NCI-H2107 (cell line): ENCODE data around the gene CMIP.
"Not testable (repeated sequence)": the region's sequence is repeated elsewhere in the genome, so short reads cannot be mapped to it uniquely, and the experiment has no call there.

ENCODE experiments used
- DNase-seq: peaks from one replicate; lab custom pipeline; 2025; lab: John Stamatoyannopoulos, UW

The CMIP gene

DNA sequence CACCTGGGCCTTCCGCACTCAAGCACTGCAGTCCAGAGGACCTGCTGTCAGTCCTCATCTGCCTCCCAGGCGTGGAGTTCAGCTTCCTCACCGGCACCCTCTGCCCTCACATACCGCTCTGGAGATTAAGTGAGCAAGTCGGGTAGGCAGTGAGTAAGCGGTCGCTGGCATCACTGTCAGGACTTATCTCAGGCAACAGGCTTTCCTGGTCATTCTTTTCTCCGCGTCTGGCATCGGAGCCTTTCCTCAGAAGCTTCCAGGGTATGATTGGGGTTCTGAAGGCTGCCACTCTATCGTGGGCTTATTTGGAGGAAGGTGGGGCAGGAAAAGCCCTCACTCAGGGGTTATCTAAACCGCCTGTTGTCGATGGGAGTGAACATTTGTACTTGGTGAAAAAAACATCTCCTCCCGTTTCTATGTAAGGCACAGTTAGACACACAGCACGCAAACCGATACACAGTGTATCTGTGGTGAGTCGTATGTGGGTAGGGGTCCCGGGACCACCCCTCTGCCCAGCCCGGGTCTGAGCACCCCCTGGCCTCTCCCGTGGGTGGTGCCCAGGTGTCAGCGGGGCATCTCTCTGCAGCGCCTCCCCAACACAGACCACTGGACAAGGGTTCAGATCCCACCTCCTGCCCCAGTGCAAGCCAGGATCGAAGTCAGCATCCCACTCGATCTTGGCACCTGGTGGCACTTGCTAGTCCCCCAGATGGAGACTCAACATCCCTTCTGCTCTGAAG lies 242.0 kb downstream of the CMIP start:
- no peak for DNase-seq

DNA sequence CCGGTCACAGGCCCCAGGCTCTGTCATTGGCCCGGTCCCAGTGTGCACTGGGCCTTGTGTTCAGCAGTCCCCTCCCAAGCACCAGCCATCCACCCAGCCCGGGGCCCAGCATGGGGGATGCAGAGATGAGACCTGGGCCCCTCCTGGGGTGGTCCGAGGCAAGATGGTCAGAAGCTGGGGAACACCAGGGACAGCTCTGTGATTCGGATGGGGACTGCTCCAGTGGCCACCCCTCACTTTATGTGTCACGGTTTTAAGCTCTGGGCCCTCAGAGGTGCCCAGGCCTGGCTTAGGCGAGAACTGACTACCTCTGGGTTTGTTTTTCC lies 242.5 kb downstream of the CMIP start:
- DNase-seq: no peak

- DNase-seq: no peak
Measured at GRCh38 chr16:81688182-81688581, 243.6 kb downstream of the CMIP start.

DNA sequence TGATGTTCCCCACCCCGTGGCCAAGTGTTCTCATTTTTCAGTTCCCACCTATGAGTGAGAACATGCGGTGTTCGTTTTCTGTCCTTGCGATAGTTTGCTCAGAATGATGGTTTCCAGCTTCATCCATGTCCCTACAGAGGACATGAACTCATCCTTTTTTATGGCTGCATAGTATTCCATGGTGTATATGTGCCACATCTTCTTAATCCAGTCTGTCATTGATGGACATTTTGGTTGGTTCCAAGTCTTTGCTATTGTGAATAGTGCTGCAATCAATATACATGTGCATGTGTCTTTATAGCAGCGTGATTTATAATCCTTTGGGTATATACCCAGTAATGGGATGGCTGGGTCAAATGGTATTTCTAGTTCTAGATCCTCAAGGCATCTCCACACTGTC lies 244.2 kb downstream of the CMIP start:
- not testable (repeated sequence) for DNase-seq

- no peak for DNase-seq
Measured at GRCh38 chr16:81692021-81692420, 247.4 kb downstream of the CMIP start.

DNA sequence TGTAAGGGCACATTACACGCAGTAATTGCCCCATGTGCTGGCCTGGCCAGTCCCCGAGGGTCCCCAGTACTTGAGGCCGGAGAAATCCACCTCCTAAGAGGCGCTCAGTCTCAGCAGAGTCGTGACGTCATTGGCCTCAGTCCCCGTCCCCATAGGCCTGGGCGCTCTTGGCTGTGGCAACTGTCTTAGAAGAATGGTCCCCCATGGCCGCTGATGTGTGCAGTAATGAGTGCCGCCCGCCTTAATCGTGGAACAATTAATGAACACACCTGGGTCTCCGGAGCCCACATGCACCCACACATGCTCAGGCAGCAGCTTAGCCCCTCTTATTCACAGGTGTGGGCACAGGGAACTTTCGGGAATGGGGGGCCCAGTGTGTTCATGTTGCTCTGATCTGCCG lies 248.0 kb downstream of the CMIP start:
- DNase-seq: no peak

- DNase-seq: no peak
Measured at GRCh38 chr16:81693041-81693743, 248.6 kb downstream of the CMIP start.

DNA sequence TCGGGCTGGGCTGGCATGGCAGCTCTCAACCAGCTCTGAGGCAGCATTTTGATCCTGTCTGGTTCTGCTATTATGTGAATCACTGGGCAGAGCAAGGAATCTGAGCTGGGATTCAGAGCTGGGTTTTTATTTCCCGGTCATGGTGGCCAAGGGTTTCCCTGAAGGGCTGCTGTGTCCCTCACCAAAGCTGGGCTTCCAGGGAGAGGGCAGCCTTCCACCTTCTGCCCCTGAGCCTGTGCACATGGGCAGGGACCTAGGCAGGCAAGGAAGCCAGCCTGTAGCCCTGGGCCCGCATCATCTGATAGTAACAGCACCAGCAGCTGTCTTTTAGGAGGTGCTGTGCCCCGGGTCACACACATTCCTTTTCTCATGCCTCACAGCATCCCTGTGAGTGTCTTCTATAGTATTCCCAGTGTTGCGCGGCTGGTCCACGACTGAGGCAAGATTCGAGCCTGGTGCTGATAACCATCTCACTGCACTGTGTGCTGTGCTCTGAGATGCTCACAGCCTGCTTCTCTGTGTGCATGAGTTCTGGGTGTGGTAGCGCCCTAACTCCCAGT lies 249.2 kb downstream of the CMIP start:
- no peak for DNase-seq

DNA sequence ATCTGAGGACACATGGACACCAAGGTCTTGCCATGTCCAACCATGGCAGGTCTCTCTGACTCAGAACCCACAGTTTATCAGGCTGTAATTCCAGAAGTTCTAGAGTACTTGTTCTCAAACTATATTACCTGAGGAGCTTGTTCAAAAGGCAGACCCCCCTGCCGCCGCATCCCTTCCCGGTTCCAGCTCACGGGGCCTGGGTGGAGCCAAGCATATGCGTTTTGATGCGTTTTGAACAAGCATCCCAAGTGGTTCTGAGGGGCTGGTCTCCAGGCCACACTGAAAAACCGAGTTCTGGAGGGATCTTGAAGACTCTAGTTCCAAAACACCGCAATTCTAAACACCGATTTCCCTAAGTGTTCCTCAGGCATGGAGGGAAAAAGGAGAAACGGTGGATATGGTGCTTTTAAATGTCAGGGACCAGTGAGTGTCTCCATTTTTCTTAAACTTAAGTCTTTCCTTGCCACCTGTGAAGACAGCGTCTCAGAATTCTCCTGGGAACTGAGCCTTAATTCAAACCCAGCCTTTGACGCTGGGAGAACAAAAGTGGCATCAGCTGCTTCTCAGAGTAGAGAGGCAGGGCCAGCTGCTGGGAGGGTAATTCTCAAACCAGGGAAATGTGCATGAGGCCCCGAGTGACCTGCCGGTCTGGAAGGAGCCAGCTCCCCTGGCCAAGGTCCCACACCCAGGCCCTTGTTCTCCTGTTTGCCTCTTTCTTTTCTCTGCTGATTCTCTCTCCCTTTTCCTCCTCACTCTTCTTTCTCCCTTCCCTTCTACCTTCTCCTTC lies 250.1 kb downstream of the CMIP start:
- no peak for DNase-seq

DNA sequence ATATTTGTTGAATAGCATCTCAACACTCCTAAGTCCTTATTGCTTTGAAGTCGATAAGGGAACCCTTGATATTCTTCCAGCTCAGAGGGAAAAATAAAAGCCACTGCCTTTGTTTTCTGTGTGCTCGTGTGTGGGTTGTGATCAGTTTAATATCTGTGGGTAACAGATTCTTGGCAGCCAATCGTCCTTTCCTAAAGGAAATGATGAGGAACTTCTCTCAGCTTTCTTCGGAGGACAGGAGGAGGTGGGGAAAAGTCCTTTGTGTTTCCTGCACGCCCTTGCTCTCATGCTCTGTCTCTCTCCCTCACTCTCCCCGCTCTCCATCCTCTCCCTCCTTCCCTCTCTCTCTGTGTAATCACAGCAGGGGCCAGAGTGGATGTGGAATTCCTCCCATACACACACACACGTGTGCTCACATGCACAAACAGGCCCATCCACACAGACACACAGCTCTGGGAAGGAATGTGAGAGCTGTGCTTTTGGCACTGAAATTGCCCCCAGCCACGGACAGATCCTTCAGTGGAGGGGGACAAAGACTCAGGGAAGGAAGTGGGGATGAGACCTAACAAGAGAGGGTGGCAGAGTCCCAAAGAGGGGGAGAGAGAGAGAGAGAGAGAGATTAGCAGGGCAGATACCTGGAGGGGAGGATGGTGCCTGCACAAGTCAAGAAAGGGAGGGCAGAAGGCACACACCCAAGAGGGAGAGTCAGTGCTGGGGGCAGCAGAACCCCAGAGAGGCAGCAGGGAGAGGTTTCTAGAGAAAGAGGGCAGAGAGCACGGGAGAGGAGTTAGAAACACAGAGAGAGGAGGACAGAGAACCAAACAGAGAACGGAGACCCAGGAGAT lies 250.9 kb downstream of the CMIP start:
- no peak for DNase-seq

- no peak for DNase-seq
Measured at GRCh38 chr16:81696166-81696960, 251.8 kb downstream of the CMIP start.

- DNase-seq: no peak
Measured at GRCh38 chr16:81696961-81697615, 252.5 kb downstream of the CMIP start.

DNA sequence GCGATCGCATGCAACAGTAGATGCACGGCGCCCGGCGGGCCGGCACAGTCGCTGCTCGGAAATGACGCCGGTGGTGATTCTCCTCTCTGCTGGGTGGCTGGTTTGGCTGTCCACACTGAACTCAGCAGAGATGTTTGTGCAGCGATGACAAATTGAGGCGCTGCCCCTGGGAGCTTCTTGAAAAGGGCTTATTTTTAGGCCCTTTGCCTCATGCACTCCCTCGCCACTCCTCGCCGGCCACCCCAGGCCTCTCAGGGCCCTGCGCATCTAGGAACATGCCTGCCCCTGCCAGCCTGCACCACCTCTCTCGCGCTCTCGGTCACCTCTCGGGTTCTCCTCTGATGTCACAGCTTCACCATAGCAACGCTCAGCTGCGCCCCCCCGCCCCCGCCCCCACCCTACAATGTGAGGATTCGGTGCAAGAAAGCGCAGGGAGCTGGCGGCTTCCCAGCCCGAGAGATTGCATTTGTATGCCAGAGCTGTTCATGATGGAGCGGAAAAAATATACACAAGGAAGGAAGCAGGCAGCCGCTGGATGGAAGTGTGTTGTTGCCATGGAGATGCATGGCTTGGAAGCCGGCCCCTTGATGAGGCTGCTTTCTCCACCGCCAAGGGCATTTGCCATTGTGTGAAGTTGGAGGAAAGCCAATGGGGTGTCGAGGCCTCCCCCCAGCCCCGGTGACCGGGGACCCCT lies 253.2 kb downstream of the CMIP start:
- no peak for DNase-seq

DNA sequence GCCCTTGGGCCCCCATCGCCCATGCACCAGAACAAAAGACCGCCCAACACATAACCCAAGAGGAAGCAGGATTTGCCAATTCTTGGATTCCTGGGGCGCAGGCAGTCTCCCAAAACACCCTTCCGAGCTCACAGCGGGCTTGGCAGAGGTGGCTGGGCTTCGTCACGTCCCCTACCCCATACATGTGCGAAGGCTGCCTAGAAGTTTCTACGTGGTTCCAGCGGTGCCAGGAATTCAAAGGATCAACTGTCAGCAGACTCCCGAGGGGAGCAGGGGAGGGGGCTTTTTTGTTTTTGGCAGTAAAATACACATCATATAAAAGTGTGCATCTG lies 253.7 kb downstream of the CMIP start:
- no peak for DNase-seq

DNA sequence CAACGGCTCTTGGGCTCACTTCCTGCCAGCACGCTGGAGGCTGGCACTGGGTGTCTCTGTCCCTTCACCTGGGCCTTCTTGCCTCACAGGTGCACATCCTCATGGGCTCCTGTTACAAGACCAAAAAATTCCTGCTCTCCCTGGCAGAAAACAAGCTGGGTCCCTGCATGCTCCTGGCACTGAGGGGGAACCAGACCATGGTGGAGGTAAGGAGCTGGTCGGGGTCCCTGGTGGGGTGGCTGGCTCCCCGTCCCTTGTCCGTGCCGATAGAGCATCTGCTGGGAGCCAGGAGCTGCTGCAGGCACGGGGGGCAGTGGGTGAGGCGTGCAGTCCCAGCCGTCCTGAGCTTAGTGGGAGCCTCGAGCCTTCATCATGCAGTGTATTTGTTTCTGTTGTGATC lies 255.0 kb downstream of the CMIP start:
- no peak for DNase-seq

GRCh38 chr16:81700071-81700779 lies 255.6 kb downstream of the CMIP start:
- DNase-seq: no peak

DNA sequence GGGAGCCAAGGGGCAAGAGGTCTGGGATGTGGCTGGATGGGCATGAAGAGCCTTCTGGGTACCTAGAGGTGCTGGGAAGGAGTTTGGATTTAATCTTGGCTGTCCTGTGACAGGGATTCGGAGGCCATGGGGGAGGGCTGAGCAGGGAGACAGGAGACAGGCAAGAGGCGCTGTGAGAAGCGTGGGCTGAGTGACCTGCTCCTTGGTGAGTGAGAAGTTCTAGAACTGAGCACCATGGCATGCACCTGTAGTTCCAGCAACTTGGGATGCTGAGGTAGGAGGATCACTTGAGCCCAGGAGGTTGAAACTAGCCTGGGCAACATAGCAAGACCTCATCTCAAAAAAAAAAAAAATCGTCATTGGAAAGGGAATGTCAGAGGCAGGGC lies 256.2 kb downstream of the CMIP start:
- no peak for DNase-seq

DNA sequence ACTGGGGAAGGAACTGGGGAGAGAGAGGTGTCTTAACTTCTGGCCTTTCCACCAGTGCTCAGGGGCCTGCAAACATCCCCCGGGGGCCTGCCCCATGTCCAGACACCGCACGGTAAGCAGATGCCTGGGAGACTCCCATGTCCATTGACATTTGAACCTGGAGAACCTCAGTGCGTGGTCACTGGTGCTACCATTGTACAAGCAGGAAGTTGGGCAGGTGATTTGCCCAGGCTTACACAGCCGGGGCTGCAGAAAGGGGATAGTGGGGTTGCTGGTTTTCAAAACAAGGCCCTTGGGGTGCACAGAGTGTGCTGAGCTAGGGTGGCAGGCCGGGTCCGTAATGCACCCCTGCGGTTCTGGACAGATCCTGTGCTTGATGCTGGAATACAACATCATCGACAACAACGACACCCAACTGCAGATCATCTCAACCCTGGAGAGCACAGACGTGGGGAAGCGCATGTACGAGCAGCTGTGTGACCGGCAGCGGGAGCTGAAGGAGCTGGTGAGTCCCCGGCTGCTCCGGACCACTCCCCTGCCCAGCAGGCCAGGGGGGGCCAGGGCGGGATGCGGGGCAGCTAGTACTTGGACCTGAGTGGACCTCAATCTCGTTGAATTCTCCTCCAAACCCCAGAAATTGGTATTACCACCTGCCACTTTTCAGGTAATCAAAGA lies 256.8 kb downstream of the CMIP start:
- DNase-seq: no peak

- no peak for DNase-seq
Measured at GRCh38 chr16:81702506-81702905, 257.9 kb downstream of the CMIP start.
